SH-SY5Y (cell line): ENCODE measurements around the gene GLB1L.

Experiments
- GATA2 ChIP-seq: IDR thresholded peaks from 2 replicates; pipeline ENCODE4 v1.6.1; 2011; ENCODE audit warnings: mild to moderate bottlenecking, low read depth, low read length
- GATA3 ChIP-seq: IDR thresholded peaks from 2 replicates; pipeline ENCODE4 v1.6.1; 2011; ENCODE audit warnings: low read depth, mild to moderate bottlenecking, low read length, moderate library complexity

The GLB1L gene

DNA sequence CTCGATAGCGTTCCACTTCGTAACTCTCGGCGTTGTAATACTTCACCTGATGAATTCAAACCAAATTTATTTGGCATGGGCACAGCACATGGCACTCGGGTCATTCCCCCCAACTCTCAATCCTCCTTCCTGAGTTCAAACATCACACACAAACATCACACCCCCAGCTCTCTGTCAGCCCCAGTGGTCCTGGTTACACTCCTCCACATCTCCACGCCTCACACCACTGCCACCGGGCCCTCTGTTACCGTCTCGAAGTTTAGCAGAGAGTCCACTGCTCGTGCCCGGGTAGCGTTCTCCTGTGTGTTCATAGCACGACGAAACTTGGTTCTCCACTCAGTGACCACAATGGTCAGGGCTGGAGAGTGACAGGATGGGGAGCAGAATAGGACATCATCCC, 31.1 kb downstream of the GLB1L start:
- TF ChIP-seq GATA3 = no peak
- no peak for TF ChIP-seq GATA2

DNA sequence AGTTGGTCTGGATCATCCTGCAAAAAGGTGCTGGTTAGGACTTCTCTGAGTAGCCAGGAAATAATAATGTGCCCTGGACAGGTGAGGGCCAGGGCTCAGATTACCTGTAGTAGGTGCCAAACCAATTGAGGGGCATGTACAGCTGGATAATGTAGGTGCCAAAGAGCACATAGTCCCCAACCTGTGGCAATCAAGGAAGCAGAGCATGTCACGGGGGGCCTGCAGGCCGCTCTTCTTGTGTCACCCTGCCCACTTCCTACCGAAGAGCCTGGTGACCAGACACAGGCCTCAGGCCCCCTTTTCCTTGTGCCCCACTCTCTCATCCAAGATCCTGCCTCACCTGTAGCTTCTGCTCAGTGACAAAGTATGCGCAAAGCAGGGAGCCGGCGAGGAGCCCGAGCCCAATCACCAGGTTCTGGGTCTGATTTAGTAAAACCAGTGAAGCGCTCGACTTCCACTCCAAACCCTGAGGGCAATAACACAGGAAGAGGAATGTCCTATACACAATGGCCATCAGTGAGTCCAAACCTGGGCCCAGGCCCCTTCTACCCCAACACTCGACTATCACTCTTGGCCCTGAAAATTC, 31.7 kb downstream of the GLB1L start:
- TF ChIP-seq GATA3 (no peak), GATA2 (no peak)

DNA sequence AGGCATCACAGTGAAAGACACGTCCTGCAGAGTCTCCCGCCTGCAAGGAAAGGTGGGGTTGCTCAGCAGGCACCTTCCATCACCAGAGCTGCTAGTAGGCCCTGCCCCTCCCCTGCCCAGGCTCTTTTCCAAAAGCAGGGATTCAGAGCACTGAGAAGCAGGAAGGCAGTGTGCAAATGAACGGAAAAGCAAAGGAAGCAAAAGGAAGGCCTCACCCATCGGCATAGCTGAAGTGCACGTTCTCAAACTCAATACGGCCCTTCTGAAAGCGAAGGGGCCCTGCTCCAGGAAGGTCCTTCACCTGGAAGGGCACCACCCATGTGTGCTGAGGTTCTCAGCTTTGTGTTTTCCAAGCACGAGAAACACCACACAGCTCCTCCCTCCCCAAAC, 32.2 kb downstream of the GLB1L start:
- TF ChIP-seq GATA2 = no peak
- no peak for TF ChIP-seq GATA3

DNA sequence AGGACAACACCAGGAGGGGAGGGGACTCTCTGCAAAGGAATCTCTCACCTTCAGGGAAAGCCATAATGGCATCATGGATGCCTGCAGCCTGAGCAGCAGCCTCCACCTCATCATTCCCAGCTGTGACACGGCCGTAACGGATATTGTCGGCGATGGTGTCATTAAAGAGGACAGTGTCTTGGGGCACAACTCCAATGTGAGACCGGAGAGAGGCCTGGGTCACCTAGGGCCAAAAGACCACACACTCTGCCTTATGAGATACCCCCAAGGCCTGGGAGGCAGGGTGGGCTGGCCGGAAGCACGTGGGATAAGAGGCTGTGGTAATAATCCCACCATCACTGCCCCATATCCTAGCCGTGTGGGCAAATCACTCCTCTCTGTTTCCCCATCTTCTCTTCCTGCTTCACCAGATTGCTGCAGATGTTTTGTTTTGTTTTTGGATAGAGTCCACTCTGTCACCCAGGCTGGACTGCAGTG, 34.3 kb downstream of the GLB1L start:
- no peak for TF ChIP-seq GATA3
- TF ChIP-seq GATA2 = no peak

DNA sequence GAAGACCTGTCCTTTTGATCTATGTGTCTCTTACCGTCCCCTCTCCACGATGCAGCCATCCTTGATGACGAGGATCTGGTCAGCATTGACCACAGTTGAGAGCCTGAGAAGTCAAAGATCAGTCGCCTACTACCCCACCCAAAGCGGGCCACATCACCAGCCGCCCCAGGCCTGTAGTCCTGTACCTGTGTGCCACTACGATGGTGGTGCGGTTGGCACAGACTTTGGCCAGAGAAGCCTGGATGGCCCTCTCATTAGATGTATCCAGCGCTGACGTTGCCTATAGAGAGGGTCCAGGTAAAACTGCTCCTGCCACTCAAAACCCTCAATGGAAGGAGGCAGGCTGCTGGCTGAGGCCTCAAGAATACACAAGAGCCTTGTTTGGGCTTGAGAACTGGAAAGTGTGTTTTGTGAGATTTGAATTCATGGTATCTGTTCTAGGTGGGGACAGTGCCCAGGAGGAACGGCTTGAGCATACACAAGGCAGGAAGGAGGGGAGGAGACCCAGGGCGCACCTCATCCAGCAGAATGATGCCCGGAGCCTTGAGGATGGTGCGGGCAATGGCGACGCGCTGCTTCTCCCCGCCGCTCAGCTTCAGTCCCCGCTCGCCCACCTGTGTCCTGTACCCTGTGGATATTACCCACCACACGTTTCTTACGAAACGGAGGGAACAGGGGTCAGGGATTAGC, 34.9 kb downstream of the GLB1L start:
- no peak for TF ChIP-seq GATA3
- TF ChIP-seq GATA2 = no peak

DNA sequence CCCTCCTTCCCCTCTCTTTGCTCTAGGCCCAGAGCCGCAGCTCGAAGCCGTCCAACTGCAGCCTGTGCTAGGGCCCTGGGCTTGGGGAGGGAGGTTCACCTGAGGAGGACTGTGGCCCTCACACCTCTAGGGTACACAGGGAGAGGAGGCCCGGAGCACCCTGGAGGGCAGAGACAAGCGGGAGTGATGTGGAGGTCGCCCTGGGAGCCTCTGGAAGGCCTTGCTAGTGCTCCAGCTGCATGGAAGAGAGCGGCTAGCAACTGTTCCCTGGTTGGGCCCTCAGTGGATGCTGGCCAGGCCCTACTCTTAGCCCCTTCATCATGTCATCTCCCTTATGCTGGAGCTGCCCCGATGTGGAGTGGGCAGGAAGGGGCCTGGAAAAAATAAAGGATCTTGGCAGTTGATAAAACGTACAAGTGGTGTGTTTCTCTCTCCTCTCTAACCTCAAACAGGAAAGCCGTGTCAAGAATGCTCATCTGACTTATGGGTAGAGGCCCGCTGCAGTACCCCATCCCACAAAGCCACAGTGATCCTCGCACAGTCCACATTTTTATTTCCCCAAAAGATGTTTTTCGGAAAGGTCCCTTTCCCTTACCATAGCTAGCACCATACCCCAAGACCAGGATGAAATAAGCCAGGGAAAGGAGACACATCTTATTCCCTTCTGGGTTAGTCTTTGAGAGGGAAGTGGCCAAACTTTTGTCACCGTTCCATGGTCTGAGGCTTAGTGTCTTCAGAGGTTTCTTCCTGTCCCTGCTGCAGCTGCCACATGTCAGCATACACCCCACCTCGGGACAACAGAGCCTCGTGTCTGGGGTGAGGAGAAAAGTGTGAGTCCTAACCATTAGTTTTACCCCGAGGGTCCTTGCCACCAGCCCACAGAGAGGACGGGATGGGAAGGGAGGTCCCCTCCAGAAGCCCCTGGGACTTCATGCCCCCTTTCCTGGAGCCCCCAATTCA, 35.7 kb downstream of the GLB1L start:
- TF ChIP-seq GATA2 (no peak), GATA3 (no peak)

DNA sequence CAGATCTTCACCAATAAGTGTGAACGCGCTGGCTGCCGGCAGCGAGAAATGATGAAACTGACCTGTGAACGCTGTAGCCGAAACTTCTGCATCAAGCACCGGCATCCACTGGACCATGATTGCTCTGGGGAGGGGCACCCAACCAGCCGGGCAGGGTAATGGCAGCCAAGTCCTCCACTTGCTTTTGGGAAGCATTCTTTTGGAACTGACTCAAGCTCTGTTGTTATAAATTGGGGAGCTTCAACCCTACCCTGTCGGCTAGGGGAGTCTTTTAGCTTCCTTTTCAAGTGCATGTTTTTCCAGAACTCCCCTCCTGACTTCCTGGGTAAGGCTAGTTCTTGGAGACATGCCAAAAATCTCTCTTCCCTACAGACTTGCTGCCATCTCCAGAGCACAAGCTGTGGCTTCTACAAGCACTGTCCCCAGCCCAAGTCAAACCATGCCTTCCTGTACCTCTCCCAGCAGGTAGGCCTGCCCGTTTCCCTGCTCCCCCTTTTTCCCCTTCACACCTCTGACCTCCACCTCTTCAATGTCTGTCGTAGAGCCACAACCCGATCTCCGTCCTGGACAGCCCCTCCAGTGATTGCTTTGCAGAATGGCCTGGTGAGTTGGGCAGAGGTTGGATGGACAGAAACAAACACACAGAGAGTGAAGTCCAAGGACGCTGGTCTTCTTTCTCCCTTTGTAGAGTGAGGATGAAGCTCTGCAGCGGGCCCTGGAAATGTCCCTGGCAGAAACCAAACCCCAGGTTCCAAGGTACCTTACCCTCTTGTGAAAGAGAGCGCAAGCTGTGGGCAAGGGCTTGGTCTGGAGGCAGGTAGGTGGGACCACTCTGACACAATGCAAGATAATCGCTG, 37.1 kb downstream of the GLB1L start:
- TF ChIP-seq GATA3 (no peak), GATA2 (no peak)

DNA sequence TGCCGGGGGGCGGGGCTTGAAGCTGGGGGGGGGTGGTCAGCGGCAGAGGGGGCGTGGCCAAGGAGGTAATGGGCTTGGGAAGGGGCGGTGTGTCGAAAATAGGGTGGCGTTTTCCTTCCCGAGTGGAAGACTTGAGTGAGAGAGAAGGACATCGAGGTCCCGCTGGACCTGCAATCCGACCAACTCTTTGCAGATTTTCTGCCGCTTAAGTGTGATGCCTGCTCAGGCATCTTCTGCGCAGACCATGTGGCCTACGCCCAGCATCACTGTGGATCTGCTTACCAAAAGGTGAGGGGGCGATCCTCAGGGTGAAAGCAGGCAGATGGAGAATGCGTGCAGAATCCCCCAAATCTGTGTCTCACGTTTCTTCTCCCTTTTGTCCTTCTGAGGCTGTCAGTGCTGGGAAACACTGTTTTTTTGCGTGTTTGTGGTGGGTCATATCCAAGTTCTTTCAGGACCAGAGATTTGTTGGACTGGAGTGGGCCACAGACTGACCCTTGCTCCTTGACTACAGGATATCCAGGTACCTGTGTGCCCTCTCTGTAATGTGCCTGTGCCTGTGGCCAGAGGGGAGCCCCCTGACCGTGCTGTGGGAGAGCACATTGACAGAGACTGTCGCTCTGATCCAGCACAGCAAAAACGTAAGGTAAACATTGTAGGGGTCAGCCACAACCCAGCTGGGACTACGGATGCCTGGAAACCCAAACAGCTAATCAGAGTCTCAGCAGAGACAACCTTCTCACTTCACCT, 37.9 kb downstream of the GLB1L start:
- no peak for TF ChIP-seq GATA3
- TF ChIP-seq GATA2 = no peak

DNA sequence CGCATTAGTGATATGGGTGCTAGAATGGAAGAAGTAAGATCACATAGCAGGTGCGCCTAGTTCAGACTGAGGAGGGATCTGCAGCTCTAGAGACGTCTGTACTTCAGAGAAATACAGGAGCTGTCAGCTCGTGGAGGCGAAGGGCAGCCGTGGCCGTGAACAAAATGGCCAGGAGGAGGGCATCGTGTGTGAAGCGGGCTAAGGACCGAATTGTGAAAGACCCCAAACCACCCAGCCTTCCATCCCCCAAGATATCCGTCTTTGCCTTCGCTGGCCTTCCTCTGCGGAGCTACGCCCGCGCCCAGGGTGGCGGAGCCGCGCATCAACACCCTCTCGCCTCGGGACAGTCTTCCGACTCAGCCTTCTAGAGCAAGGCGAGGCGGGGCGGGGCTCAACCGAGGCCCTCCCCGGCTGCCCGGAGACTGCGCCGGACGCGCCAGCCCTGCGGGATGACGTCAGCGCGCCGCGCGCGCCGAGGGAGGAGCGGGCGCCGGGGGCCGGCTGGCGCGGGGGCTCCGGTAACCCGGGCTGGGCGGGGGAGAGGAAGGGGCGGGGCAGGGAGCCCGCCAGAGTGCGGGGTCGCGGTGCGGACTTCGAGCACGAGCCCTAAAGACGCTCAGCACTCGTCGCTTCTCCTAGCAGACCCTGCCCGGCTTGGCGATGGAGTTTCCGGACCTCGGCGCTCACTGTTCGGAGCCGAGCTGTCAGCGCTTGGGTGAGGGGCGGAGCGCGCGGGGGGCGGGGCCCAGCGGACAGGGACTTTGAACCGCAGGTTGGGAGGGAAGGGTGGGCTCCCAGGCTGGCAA, 38.7 kb downstream of the GLB1L start, which contains the start of gene ZFAND2B:
Gene ZFAND2B, plus strand, starts transcription at position 455 of the 806 bp plus-strand sequence. Its CDS starts 206 bp downstream, at position 661.
- TF ChIP-seq GATA2 (no peak), GATA3 (no peak)

DNA sequence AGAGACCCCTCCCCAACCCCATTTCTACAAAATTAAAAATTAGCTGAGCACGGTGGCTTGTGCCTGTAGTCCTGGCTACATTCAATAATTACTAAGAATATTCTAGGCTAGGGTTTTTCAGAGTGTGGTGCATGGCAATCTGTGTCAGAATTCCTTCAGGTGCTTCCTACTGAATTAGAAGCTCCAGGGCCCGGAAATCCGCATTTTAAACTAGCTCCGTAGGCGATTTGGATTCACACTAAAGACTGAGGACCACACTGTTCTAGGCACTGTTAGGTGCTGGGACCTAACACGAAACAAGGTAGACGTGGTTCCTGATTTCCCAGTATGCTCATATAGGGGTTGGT, 39.3 kb downstream of the GLB1L start:
- no peak for TF ChIP-seq GATA2
- no peak for TF ChIP-seq GATA3

DNA sequence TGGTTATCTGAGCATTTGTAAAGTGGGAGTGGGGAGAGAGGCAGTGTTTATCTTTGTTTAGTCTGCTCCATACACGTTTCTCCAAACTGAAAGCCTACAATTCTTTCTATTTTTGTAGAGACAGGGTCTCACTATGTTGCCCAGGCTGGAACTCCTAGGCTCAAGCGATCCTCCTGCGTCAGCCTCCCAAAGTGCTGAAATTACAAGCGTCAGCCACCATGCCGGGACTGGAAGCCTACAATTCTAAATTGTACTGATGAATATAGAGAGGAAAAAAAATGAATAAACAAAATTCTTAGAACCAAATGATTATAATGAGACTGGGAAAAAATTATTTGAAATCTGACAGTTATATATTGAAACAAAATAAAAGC, 40.1 kb downstream of the GLB1L start:
- TF ChIP-seq GATA3 (no peak), GATA2 (no peak)

DNA sequence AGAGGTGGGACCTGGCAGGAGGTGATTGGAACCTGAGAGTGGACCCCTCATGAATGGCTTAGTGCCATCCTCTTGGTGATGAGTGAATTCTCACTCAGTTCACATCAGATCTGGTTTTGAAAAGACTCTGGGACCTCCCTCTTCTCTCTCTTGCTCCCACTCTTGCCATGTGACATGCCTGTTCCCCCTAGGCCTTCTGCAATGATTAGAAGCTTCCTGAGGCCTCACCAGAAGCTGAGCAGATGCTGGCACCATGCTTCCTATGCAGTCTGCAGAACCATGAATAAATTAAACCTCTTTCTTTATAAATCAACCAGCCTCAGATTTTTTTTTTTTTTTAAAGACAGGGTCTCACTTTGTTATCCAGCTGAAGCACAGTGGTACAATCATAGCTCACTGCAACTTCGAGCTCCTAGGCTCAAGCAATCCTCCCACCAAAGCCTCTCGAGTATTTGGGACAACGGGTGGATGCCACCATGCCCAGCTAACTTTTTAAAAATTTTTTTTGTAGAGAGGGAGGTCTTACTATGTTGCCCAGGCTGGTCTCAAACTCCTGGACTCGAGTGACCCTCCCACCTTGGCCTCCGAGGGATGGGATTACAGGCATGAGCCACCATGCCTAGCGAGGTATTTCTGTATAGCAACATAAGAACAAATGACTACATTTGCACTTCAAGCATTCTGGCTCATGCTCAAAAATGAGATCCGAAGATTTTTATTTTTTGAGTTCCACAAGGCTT, 40.6 kb downstream of the GLB1L start:
- TF ChIP-seq GATA3 (no peak), GATA2 (no peak)

DNA sequence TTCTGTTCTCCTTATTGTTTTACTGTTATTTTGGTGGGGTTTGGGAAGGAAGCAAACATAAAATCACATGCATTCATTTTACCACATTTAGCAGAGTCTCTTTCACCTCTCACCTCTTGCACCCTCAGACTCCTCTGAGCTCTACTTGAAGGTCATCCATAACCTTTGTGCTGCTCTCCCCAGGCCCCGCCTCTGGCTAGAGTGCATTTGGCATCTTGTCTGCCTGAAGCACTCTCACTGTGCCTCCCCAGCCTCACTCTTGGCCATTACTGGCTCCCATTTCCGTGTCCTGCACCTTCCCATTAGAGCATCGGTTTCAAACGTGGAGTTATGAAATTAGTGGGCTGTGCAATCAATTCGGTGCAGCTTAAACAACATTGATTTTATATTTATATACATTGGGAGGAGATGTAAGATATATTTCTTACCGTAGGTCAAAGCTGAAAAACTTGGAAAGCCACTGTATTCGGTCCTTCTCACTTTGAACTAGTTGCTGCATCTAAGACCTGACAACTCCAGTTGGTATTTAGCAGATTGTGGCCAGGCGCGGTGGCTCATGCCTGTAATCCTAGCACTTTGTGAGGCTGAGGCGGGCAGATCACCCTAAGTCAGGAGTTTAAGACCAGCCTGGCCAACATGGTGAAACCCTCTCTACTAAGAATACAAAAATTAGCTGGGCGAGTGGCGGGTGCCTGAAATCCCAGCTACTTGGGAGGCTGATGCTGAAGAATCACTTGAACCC, 45.6 kb downstream of the GLB1L start:
- TF ChIP-seq GATA3 = no peak
- TF ChIP-seq GATA2 = no peak
